HCT116 (cell line): ENCODE measurements around the gene SLC23A3. TPM values are rescaled to one million over a fixed set of nuclear protein-coding genes. Genes with fewer than 3 reads are reported as not detected.

ENCODE experiments used
- ATAC-seq: fragments of 200-7000 bp; cut with Tn5 transposase; 2 replicates; pipeline ENCODE4 v1.9.1; 2020; ENCODE audit warnings: mild to moderate bottlenecking, moderate library complexity
- BruUV-seq: library from RNA; stranded (reverse); fragments of 400-500 nt; replicated peaks from 2 replicates; lab custom pipeline; 2021; lab: Mats Ljungman, UMichigan
- CTCF ChIA-PET: fragments of 300-600 bp; sonication (Branson Sonifier 250); formaldehyde crosslinking; loops from one replicate; lab custom pipeline; 2021; ENCODE audit warnings: antibody characterized with exemption; lab: Charles Lee
- POLR2A ChIA-PET: fragments of 300-600, 350-600 bp; sonication (Branson Sonifier 250); formaldehyde crosslinking; loops from one replicate; lab custom pipeline; 2021; ENCODE audit warnings: antibody characterized with exemption; lab: Charles Lee
- RAD21 ChIA-PET, 2 experiments: fragments of 300-600 bp; sonication (Branson Sonifier 250); formaldehyde crosslinking; loops; one replicate each; lab custom pipeline; 2023; ENCODE audit warnings: low total read pairs in 2 of 2; ENCODE audit not compliant: uncharacterized antibody in 2 of 2, unreplicated experiment in 2 of 2, low non-redundant PET in 1 of 2; lab: Charles Lee
- DNase-seq: peaks from one replicate; pipeline ENCODE4 v3.0.0-alpha.2; 2010; ENCODE audit warnings: low read depth, low spot score
- H2AFZ ChIP-seq: fragments of 200-600 bp; shearing (Covaris generic), sonication (generic); 2 replicates; pipeline ENCODE4 v1.6.1; 2017; ENCODE audit warnings: low read depth, mixed run types, mixed read lengths, antibody characterized with exemption, low read length; ENCODE audit not compliant: poor library complexity, severe bottlenecking
- H3K27ac ChIP-seq: 2 replicates; pipeline ENCODE4 v1.5.1; 2012; ENCODE audit warnings: low read depth, low read length
- H3K27me3 ChIP-seq: fragments of 200-600 bp; sonication (generic); 2 replicates; pipeline ENCODE4 v1.6.1; 2016; ENCODE audit warnings: mixed run types, low read length, mixed read lengths; ENCODE audit not compliant: insufficient read depth
- H3K36me3 ChIP-seq, 2 experiments: fragments of 200-500 bp in 1 of 2; fragments of 200-600 bp in 1 of 2; sonication (Bioruptor generic) in 1 of 2; sonication (generic) in 1 of 2; 2 replicates each; pipeline versions ENCODE4 v1.5.1 to v1.6.1; 2014 to 2016; ENCODE audit warnings: low read length in 2 of 2, inconsistent platforms in 1 of 2, mixed read lengths in 1 of 2, mixed run types in 1 of 2; ENCODE audit not compliant: insufficient read depth in 2 of 2, control insufficient read depth in 1 of 2
- H3K4me1 ChIP-seq, 2 experiments: fragments of 200-600 bp in 1 of 2; sonication (generic) in 1 of 2; 2 replicates each; pipeline versions ENCODE4 v1.5.1 to v1.6.1; 2012 to 2017; ENCODE audit warnings: low read length in 2 of 2, inconsistent platforms in 1 of 2, mild to moderate bottlenecking in 1 of 2, mixed read lengths in 1 of 2, mixed run types in 1 of 2, moderate library complexity in 1 of 2; ENCODE audit not compliant: insufficient read depth in 2 of 2, control insufficient read depth in 1 of 2
- H3K4me2 ChIP-seq: fragments of 200-600 bp; sonication (generic); 2 replicates; pipeline ENCODE4 v1.6.1; 2017; ENCODE audit warnings: mixed run types, low read length, mixed read lengths
- H3K4me3 ChIP-seq, 2 experiments: fragments of 200-600 bp in 1 of 2; sonication (generic) in 1 of 2; replicated peaks in 1 of 2; 2 replicates each; pipeline ENCODE4 v1.5.1; 2011 to 2016; ENCODE audit warnings: low read length in 2 of 2, control low read depth in 1 of 2, low read depth in 1 of 2, mild to moderate bottlenecking in 1 of 2, mixed read lengths in 1 of 2, mixed run types in 1 of 2
- H3K79me2 ChIP-seq: fragments of 200-600 bp; sonication (generic); 2 replicates; pipeline ENCODE4 v1.6.1; 2017; ENCODE audit warnings: mild to moderate bottlenecking, mixed run types, low read length, moderate library complexity, mixed read lengths; ENCODE audit not compliant: insufficient read depth
- H3K9ac ChIP-seq: fragments of 200-600 bp; sonication (generic); 2 replicates; pipeline ENCODE4 v1.6.1; 2016; ENCODE audit warnings: low read length, mixed read lengths
- H3K9me2 ChIP-seq: fragments of 200-600 bp; sonication (generic), shearing (Covaris generic); 2 replicates; pipeline ENCODE4 v1.6.1; 2017; ENCODE audit warnings: mixed run types, mild to moderate bottlenecking, moderate library complexity; ENCODE audit not compliant: insufficient read depth
- H3K9me3 ChIP-seq, 2 experiments: fragments of 200-500 bp in 1 of 2; fragments of 200-600 bp in 1 of 2; sonication (Bioruptor generic) in 1 of 2; sonication (generic) in 1 of 2; 2 replicates each; pipeline ENCODE4 v1.6.1; 2014 to 2017; ENCODE audit warnings: low read length in 2 of 2, mixed read lengths in 2 of 2, inconsistent platforms in 1 of 2, low read depth in 1 of 2, mild to moderate bottlenecking in 1 of 2, mixed run types in 1 of 2, moderate library complexity in 1 of 2; ENCODE audit not compliant: control insufficient read depth in 1 of 2, insufficient read depth in 1 of 2
- H4K20me1 ChIP-seq: fragments of 200-600 bp; sonication (generic), shearing (Covaris generic); 2 replicates; pipeline ENCODE4 v1.6.1; 2017; ENCODE audit warnings: mixed run types, mild to moderate bottlenecking, moderate library complexity; ENCODE audit not compliant: insufficient read depth
- CBX3 ChIP-seq: IDR thresholded peaks from 2 replicates; pipeline ENCODE4 v1.6.1; 2012; ENCODE audit warnings: low read depth
- CTCF ChIP-seq, 3 experiments: fragments of 200-600 bp in 1 of 3; sonication (generic) in 1 of 3; IDR thresholded peaks in 2 of 3; conservative IDR thresholded peaks in 1 of 3; 2 replicates each; pipeline ENCODE4 v1.5.1; 2012 to 2017; ENCODE audit warnings: low read depth in 2 of 3, low read length in 2 of 3, antibody characterized with exemption in 1 of 3, borderline replicate concordance in 1 of 3, control low read depth in 1 of 3, mild to moderate bottlenecking in 1 of 3, mixed read lengths in 1 of 3, mixed run types in 1 of 3, moderate library complexity in 1 of 3; ENCODE audit not compliant: insufficient read depth in 1 of 3
- EZH2phosphoT487 ChIP-seq: fragments of 200-600 bp; IDR thresholded peaks from 2 replicates; pipeline ENCODE4 v1.6.1; 2018; ENCODE audit warnings: antibody characterized with exemption, borderline replicate concordance
- JUND ChIP-seq: IDR thresholded peaks from 2 replicates; pipeline ENCODE4 v1.6.1; 2012
- MAX ChIP-seq: IDR thresholded peaks from 2 replicates; pipeline ENCODE4 v1.6.1; 2012
- POLR2AphosphoS5 ChIP-seq: IDR thresholded peaks from 2 replicates; pipeline ENCODE4 v1.6.1; 2011; ENCODE audit warnings: mild to moderate bottlenecking, low read depth, low read length, moderate library complexity
- RAD21 ChIP-seq: IDR thresholded peaks from 2 replicates; pipeline ENCODE4 v1.6.1; 2012; ENCODE audit warnings: low read depth, mild to moderate bottlenecking
- REST ChIP-seq: IDR thresholded peaks from 2 replicates; pipeline ENCODE4 v1.6.1; 2012; ENCODE audit warnings: low read depth
- TCF7L2 ChIP-seq: IDR thresholded peaks from 2 replicates; pipeline ENCODE4 v1.7.0; 2011; ENCODE audit warnings: borderline replicate concordance, inconsistent platforms; ENCODE audit not compliant: insufficient read depth, insufficient read length; ENCODE audit errors: extremely low read depth
- YY1 ChIP-seq: IDR thresholded peaks from 2 replicates; pipeline ENCODE4 v1.6.1; 2011; ENCODE audit warnings: low read length, low read depth, moderate library complexity, mild to moderate bottlenecking; ENCODE audit not compliant: insufficient replicate concordance; ENCODE audit errors: extremely low read depth
- ZBTB33 ChIP-seq: IDR thresholded peaks from 2 replicates; pipeline ENCODE4 v1.6.1; 2011; ENCODE audit warnings: mild to moderate bottlenecking, low read length, moderate library complexity; ENCODE audit not compliant: insufficient replicate concordance; ENCODE audit errors: extremely low read depth
- ZFX ChIP-seq: fragments of 450-650 bp; IDR thresholded peaks from 2 replicates; pipeline ENCODE4 v1.6.1; 2017
- intact Hi-C: fragments of 100-400 bp; cut with micrococcal nuclease; formaldehyde crosslinking; loops from 2 replicates; pipeline ENCODE4 v1.10.0; 2022
- total RNA-seq: library from RNA; stranded (reverse); gene quantifications from one replicate; pipeline ENCODE4 v1.2.1, GENCODE V29; 2021; ENCODE audit not compliant: unreplicated experiment

Gene SLC23A3
- total RNA-seq, 1 experiment from 2014 or later, result 4.8 TPM

- no peak for TF ChIP-seq POLR2AphosphoS5
These were observed 37.5 kb upstream of the SLC23A3 start (continued) for GRCh38 chr2:219207134-219207883.

- Histone ChIP-seq H3K27me3 (no peaks in the 10 kb centered on the region), H3K79me2 (no peaks in the 10 kb centered on the region), H2AFZ (no peak within 1 kb of the TSS), H4K20me1 (no peaks in the 10 kb centered on the region), H3K9me2 (no peaks in the 10 kb centered on the region), H3K27ac (peak within 1 kb of the TSS; percentile 68), H3K4me2 (peak within 1 kb of the TSS; percentile 94), H3K9me3 (peaks cover 0 to 9% of the 10 kb centered on the region in 2 experiments; a peak in 2 of 4 replicates), H3K4me1 (peaks cover 11 to 17% of the 10 kb centered on the region in 2 experiments), H3K9ac (peak within 1 kb of the TSS; percentile 77), H3K4me3 (peak within 1 kb of the TSS; percentile 67), H3K36me3 (peaks cover 10 to 13% of the 10 kb centered on the region in 2 experiments; a peak in 3 of 4 replicates)
- intact Hi-C loops, result loop anchor here (2.0 kb wide), 1 partner anchor 30 kb away; the partner anchor contains the start of gene CNPPD1
- peak; percentile 97 for ATAC-seq
- DNase-seq, result peak; percentile 78
- ChIA-PET POLR2A (interaction anchor here (0.8 to 2.2 kb wide), 6 partner anchors 10 to 43 kb away, joined by 3 to 18 read pairs (median 4); partner anchors contain the start of genes ANKZF1, ATG9A and CNPPD1), RAD21 (interaction anchor here in 1 of 2 experiments (0.6 kb wide), 1 partner anchor 9 kb away, joined by 9 read pairs; no protein-coding TSS in a partner anchor), CTCF (interaction anchor here (1.1 to 1.7 kb wide), 4 partner anchors 9 to 88 kb away, joined by 3 to 6 read pairs (median 4); partner anchors contain the start of gene ABCB6)
- BruUV-seq, result TSS peak; percentile 92
- no peak for TF ChIP-seq CBX3
- no peak for TF ChIP-seq EZH2phosphoT487
- TF ChIP-seq ZFX, result no peak
- peak; percentile 70 for TF ChIP-seq MAX
- TF ChIP-seq ZBTB33, result no peak
- no peak; a peak in 1 of 6 replicates for TF ChIP-seq CTCF (IDR thresholded peaks at IDR 0.05 in 2 of 3, conservative IDR thresholded peaks at IDR 0.05 in 1 of 3; ENCODE audit: borderline replicate concordance in 1 of 3, insufficient read depth in 1 of 3, low read depth in 2 of 3, low read length in 2 of 3)
- TF ChIP-seq RAD21, result no peak
- no peak for TF ChIP-seq JUND
- TF ChIP-seq REST, result no peak
- peak; percentile 35 for TF ChIP-seq TCF7L2
- no peak for TF ChIP-seq YY1
These were observed 36.7 kb upstream of the SLC23A3 start, which contains the start of gene ZFAND2B for GRCh38 chr2:219206328-219207133. Gene ZFAND2B (plus strand): TSS chr2:219206782. CDS start chr2:219206988, 206 bp downstream.
